ENCODE data around the gene KMT2B.
"Not testable (repeated sequence)": the region's sequence is repeated elsewhere in the genome, so short reads cannot be mapped to it uniquely, and the experiment has no call there.

Gene KMT2B, protein sequence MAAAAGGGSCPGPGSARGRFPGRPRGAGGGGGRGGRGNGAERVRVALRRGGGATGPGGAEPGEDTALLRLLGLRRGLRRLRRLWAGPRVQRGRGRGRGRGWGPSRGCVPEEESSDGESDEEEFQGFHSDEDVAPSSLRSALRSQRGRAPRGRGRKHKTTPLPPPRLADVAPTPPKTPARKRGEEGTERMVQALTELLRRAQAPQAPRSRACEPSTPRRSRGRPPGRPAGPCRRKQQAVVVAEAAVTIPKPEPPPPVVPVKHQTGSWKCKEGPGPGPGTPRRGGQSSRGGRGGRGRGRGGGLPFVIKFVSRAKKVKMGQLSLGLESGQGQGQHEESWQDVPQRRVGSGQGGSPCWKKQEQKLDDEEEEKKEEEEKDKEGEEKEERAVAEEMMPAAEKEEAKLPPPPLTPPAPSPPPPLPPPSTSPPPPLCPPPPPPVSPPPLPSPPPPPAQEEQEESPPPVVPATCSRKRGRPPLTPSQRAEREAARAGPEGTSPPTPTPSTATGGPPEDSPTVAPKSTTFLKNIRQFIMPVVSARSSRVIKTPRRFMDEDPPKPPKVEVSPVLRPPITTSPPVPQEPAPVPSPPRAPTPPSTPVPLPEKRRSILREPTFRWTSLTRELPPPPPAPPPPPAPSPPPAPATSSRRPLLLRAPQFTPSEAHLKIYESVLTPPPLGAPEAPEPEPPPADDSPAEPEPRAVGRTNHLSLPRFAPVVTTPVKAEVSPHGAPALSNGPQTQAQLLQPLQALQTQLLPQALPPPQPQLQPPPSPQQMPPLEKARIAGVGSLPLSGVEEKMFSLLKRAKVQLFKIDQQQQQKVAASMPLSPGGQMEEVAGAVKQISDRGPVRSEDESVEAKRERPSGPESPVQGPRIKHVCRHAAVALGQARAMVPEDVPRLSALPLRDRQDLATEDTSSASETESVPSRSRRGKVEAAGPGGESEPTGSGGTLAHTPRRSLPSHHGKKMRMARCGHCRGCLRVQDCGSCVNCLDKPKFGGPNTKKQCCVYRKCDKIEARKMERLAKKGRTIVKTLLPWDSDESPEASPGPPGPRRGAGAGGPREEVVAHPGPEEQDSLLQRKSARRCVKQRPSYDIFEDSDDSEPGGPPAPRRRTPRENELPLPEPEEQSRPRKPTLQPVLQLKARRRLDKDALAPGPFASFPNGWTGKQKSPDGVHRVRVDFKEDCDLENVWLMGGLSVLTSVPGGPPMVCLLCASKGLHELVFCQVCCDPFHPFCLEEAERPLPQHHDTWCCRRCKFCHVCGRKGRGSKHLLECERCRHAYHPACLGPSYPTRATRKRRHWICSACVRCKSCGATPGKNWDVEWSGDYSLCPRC (N-terminal part only)

DNA sequence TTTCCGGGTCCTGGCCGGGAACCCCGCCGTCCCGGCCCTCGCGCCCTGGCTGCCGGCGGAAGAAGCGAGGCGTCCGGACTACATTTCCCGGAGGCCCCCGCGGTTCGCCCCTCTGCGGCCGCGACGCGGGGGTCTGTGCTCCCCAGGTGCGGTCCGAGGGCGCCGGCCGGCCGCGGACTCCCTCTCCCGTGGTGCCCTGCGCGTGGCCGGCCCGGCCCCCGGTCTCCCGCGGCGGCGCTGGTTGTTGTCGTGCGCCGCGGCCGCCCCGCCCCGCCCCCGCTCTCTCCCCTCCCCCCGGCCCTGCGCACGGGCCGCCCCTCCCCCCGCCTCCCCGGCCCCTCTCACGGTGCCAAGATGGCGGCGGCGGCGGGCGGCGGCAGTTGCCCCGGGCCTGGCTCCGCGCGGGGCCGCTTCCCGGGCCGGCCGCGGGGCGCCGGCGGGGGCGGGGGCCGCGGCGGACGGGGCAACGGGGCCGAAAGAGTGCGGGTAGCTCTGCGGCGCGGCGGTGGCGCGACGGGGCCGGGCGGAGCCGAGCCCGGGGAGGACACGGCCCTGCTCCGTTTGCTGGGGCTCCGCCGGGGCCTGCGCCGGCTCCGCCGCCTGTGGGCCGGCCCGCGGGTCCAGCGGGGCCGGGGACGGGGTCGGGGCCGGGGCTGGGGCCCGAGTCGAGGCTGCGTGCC lies at the start of gene KMT2B:
TSS of gene KMT2B (plus strand) at position 339 of the 680 bp plus-strand sequence. CDS start at position 355, 16 bp downstream.
- peak; percentile 97 for DNase-seq

DNA sequence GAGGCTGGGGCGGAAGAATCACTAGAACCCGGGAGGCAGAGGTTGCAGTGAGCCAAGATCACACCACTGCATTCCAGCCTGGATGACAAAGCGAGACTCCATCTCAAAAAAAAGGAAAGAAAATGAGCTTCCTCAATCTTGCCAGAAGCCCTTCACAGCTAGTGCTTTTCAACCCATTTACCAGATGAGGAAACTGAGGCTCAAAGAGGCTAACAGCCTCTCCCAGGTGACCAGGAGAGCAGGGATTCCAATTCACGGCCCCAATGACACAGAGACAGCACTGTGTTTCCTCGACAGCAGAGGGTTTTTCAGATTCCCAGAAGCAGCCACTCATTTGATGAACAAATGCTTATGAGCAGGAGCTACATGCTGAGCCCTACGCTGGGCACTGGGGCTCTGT lies 48.2 kb upstream of the KMT2B start:
- DNase-seq = no peak

DNA sequence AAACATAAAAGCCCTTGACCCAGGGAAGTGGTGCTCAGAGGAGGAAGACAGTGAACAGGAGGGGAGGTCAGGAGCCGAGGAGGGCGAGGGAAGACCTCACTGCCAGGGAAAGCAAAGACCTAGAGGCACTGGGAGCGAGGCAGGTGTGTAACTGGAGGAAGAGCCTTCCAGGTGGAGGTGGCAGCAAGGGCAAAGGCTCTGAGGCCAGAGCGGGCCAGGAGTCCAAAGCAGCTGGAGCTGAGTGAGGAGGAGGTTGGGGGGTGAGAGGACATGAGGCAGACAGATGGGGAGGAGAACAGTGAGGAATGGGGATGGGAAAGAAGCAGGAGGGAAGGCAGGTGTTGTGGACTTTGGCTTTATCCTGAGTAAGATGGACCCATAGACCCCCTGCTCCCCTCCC lies 47.8 kb upstream of the KMT2B start:
- DNase-seq = no peak

DNA sequence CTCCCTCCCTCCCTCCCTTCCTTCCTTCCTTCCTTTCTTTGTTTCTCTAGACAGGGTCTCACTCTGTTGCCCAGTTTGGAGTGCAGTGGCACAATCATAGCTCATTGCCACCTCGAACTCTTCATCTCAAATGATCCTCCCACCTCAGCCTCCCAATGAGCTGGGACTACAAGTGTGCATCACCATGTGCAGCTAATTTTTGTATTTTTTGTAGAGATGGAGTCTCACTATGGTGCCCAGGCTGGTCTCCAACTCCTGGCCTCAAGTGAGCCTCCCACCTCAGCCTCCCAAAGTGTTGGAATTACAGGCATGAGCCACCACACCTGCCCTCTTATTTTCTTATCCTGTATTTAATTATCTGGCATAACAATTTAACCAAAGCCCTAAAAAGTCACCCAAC lies 47.1 kb upstream of the KMT2B start:
- no peak for DNase-seq

DNA sequence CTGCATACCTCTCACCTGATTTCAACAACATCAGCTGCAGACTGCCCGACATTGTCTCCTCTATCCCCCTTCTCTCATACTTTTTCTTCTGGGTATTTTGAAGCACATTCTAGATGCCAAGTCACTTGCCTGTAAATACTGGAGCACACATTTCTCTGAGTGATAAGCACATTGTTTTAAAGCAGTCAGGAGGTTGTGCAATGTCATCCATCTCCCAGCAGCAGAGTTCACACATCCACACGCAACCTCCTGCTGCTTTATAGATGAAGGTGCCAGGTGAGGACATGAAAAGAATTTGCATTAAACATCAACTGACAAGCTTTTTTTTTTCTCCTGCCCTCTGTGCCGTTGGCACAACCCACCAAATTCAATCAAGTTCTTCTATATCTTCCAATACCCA lies 46.0 kb upstream of the KMT2B start:
- DNase-seq = no peak

DNA sequence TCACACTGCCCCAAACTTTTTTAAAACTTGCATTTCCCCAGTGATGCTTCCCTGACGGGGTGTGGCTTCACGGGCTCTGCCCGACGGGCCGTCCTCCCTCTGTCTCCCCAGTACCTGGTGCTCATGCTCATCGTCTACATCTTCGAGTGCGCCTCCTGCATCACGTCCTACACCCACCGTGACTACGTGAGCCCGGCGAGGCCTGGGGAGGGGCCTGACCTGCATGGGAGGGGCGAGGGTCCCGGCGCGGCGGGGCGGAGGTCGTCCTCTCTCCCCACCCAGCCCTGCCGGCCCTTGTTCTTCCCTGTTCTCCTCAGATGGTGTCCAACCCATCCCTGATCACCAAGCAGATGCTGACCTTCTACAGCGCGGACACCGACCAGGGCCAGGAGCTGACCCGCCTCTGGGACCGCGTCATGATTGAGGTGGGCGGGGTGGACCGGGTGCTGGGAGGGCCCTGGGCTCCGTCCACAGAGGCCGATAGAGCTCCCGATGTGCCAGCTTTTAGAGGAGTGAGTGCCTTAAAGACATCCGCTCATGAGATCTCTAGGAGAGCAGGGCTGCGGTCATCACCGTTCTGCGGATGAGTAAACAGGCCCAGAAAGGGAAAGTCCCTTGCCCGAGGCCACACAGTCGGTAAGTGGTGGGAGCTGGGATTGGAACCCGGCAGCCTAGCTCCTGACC lies 44.5 kb upstream of the KMT2B start:
- peak; percentile 75 for DNase-seq

DNA sequence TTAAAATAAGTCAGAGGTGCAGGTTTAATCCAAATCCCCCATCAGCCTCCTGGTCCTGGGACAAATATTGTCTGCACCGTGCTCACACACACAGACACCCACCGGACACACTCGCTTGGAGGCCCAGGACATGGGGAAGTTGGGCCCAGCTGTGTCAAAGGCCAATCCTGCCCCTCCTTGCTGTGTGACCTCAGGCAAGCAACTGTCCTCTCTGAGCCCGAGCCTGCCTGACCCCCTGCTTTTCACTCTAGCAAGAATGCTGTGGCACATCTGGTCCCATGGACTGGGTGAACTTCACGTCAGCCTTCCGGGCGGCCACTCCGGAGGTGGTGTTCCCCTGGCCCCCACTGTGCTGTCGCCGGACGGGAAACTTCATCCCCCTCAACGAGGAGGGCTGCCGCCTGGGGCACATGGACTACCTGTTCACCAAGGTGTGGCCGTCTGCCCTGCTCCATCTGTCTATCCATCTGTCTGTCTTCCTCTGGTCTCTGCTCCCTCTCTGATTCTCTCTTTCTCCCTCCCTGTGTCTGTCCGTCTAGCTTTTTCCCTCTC lies 42.1 kb upstream of the KMT2B start:
- no peak for DNase-seq

DNA sequence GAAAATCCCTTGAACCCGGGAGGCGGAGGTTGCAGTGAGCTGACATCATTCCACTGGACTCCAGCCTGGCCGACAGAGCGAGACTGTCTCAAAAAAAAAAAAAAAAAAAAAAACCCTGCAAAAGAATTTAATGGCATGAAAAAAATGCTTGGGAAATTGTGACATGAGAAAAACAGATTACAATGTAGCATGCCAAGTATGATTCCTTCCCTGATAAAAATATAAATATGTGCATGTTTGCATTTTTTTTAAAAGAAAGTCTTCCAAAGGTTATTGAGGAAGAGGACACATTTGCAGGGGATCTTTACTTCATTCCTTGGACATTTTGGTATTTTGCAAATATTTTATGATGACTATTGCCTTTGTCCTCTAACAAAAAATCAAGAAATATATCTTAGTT lies 28.0 kb upstream of the KMT2B start:
- no peak for DNase-seq

DNA sequence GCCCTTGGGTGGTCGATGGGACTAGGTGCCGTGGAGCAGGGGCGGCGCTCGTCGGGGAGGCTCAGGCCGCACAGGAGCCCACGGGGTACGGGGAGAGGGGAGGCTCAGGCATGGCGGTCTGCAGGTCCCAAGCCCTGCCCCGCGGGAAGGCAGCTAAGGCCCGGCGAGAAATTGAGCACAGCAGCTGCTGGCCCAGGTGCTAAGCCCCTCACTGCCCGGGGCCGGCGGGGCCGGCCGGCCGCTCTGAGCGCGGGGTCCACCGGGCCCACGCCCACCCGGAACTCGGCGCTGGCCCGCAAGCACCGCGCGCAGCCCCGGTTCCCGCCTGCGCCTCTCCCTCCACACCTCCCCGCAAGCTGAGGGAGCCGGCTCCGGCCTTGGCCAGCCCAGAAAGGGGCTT lies 26.7 kb upstream of the KMT2B start:
- DNase-seq = not testable (repeated sequence)

DNA sequence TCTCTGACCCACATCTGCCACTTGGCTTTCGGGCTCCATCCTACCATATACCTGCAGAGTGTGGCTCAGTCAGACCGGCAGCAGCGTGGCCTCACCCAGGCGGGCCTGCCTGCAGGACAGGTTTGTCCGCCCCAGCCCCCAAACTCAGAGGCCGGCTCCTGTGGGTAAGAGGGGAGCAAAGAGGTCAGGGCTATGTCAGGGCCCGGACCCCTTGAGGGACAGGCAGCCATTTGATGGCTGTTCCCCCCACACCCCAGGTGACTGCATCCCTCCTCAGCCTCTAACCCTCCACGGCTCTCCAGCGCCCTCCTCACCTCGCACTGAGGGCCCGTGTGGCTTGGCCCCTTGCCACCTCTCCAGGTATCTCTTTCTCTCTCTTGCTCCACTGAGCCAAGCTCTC lies 25.8 kb upstream of the KMT2B start:
- DNase-seq = no peak

DNA sequence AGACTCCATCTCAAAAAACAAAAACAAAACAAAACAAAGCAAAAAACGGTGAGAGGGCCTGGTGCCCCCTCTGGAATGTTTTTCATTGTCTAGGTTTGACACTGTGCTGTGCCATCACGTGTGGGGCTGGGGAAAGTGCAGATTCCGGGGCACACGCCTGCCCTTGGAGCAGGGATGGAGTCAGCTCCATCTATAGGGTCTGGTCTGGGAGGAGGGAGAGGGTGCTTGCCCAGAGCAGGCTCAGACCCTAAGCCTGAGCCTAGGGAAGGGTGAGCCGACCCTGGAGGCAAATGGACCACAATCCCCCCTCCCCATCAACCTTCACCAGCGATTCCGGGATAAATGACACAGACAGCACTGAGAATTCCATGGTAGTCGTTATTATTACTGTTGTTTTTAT lies 24.4 kb upstream of the KMT2B start:
- no peak for DNase-seq

DNA sequence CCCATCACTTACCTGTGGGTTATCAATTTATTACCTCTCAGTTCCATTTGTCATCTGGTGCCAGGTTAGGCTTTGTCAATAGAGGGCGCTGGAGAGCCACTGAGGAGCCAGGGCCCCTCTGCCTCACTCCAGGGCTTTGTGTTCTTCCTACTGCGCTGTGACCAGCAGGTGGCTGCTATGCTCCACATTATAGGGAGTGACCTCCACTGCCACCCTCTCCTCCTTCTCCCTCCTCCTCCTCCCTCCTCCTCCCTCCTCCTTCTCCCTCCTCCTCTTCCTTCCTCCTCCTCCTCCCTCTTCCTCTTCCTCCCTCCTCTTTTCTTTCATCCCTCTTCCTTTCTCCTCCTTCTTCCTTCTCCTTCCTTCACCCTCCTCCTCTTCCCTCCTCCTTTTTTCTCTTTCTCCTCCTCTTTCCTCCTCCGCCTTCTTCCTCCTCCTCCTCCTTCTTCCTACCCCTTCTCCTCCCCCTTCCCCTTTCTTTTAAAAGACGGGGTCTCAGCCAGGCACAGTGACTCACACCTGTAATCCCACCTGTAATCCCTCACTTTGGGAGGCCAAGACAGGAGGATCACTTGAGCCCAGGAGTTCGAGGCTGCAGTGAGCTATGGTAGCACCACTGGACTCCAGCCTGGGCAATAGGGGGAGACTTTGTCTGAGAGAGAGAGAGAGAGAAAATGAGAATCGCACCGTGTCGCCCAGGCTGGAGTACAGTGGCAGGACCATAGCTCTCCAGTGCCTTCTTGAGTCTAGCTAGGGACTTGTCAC lies 23.8 kb upstream of the KMT2B start:
- peak; percentile 94 for DNase-seq

DNA sequence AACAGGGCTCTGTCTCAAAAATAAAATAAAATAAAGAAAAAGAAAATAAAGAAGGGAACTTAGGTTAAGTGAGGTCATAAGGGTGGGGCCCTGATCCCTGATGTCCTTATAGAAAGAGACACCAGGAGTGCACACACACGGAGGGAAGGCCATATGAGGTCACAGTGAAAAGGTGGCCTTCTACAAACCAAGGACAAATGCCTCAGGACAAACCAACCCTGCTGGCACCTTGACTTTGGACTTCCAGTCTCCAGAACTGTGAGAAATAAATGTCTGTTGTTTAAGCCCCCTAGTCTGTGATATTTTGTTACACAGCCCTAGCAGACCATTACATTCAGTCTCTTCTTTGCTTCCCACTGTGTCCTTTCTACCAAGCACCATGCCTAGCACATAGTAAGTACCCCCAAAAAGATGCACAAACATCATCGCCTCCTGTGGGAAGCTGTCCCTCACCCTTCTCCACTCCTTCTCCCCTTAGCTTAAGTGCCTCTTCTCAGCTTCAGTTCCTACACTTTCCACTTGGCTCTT lies 21.8 kb upstream of the KMT2B start:
- no peak for DNase-seq

DNA sequence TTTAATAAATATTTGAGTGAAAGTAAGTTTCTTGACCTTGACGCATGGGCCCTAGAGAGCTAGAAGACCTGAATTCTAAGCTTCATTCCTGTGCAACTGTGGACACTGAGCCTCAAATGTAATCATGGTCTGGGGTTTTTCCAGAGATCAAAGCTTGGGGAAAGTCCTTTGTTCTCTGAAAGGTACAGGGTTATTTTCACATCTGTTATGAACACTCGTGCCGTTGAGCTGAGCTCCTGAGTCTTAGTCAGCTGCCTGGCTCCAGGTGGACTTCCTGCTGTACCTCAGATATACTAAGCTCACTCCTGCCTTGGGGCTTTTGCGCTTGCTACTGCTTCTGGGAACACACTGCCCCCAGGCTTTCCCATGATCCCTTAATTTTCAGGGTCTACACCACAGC lies 21.0 kb upstream of the KMT2B start:
- DNase-seq = peak; percentile 53

DNA sequence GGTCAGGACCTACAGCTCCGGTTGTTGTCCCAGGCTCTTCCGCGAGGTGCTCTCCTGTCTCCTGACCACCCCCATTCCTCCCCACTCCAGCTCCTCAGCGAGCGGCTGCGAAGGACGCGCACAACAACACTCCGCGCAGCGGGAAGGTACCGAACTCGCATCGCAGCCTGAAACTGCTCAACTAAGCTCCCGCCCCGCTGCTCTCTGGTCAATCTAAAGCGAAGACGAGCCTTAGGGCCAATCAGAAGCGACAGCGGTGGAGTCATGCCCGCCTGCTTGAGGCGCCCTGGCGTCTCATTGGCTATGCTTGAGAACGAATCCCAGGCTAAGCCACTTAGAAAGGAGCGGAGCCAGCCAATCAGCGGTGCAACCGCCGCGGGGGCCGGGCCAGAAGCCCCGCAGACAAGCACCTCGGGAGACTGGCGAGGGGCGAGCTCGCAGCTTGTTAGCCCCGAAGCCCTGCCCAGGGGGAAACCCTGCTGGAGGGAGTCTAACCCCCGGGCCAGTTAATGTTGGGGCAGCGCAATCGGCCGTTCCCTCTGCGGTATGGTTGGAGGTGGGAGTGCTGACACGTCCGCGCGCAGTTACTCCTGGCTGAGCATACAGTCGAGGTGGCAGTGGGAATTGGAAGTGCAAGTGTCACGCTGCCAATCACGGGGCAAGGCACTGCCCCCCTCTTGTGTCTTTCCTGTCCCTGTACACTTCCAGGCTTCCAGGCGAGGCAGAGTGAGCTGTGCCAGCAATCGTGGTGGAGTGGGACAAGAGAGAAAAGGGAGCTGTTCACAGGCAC lies 15.4 kb upstream of the KMT2B start:
- DNase-seq = peak; percentile 94

DNA sequence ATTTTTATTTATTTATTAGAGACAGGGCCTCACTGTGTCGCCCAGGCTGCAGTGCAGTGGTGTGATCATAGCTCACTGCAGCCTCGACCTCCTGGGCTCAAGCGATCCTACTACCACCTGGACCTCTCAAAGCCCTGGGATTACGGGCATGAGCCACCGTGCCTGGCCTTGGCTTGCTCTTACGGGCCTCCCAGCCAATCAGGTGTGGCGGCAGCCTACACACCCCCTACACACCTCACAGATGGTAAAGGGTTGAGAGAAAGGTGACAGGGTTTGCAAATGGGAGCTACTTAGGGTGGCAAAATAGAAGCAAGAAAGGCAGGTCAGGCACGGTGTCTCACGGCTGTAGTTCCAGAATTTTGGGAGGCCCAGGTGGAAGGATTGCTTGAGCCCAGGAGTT lies 14.5 kb upstream of the KMT2B start:
- no peak for DNase-seq

DNA sequence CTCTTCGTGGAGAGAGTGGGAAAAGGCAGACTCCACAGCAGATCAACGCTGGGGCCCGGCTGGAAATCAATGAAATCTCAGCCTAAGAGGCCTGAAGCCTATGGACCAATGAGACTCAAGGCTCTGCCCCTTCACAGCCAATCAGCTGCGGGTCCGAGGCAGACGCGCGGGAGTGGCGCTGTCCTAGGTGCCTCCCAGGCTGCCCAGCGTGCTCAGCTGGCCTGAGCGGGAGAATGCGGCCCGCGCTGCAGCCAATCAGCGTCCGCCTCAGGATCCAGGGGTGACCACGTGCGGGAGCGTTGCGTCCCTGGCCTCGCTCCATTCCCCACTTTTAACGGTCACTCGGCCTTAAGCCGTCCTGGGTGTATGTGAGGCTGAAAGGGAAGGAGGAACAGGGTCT lies 13.6 kb upstream of the KMT2B start, which contains the start of gene ZBTB32:
TSS of gene ZBTB32 (plus strand) at position 341 of the 400 bp plus-strand sequence. CDS start 10,069 bp downstream, outside the sequence.
- peak; percentile 68 for DNase-seq

DNA sequence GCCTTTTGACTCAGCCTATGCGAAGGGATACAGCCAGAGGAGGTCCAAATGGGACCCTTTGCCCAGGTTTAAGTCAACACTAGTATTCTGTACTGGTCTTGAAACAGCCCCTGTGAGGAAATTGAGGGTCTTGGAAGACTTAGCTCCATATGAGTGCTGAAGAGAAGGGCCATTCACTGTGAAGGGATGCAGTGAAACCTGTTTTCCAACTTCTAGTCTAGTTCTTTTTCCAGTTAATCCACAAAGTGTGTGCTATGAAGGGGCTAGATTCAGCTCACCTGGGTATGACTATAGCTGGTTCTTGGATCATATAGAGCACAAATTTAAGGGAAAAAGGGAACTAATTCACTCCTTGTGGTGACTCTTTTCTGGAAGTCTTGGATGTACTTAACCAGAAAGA lies 9.4 kb upstream of the KMT2B start:
- no peak for DNase-seq

Data from activated CD8-positive, alpha-beta memory T cell treated with anti-CD3 and anti-CD28 coated beads, Interleukin-2, amount 50 U/mL, for 48 hours (primary cell).